Measurements from ENCODE around the gene CDH16.
"Not testable (repeated sequence)": the region's sequence is repeated elsewhere in the genome, so short reads cannot be mapped to it uniquely, and the experiment has no call there.

The CDH16 gene, protein sequence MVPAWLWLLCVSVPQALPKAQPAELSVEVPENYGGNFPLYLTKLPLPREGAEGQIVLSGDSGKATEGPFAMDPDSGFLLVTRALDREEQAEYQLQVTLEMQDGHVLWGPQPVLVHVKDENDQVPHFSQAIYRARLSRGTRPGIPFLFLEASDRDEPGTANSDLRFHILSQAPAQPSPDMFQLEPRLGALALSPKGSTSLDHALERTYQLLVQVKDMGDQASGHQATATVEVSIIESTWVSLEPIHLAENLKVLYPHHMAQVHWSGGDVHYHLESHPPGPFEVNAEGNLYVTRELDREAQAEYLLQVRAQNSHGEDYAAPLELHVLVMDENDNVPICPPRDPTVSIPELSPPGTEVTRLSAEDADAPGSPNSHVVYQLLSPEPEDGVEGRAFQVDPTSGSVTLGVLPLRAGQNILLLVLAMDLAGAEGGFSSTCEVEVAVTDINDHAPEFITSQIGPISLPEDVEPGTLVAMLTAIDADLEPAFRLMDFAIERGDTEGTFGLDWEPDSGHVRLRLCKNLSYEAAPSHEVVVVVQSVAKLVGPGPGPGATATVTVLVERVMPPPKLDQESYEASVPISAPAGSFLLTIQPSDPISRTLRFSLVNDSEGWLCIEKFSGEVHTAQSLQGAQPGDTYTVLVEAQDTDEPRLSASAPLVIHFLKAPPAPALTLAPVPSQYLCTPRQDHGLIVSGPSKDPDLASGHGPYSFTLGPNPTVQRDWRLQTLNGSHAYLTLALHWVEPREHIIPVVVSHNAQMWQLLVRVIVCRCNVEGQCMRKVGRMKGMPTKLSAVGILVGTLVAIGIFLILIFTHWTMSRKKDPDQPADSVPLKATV

DNA sequence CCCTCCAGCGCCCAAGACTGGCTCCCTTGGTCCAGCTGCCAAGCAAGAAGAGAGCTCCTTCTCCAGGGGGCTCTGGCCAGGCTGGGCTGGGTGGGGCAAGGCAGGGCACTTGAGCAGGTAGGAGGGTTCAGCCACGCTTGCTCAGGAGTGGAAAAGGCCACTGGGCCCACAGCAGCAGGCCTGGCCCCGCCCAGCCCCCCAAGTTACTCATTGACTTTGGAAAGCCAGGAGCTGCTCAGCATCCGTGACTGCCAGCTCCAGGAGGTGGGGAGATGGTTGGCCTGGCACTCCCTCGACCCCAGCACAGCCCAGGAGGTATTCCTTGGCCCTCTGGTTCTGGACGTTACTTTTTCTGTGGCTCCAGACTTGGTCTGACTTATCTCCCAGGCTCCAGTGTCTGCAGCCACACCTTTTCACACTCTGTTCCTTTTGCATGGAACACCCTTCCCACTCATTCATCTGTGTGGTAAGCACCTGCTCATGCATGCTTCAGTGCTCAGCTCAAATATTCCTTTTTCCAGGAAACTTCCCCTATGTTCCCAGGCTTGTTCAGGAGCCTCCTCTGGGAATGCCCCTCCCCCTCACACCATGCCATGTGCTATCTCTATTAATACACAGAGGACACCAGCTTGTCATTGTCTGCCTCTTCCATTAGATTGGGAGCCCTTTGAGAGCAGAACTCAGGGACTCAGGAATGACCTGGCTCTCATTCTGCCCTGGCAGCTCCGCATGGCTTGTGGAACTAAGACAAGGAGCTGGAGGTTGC, at the start of gene CDH16:
CDH16 (minus strand) TSS at position 83 of the 766 bp plus-strand sequence. CDS start 820 bp downstream, outside the sequence.
- DNase-seq: no peak

DNA sequence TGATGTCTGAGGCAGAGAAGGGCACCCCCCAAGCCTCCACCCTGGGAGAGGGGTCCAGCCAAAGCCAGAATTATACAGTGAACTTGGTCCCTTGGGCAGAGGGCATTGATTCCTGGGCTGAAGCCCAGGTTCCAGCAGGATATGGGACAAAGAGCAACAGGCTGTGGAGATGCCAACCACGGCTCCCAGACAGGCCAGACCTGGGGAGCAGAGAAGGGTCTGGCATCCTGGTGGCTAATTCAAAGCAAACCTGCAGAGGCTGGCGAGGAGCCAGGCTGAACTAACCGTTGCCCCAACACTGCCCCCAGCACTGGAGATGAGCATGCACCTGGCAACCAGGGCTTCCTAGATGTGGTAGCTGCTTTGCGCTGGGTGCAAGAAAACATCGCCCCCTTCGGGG, 45.4 kb upstream of the CDH16 start:
- no peak for DNase-seq

DNA sequence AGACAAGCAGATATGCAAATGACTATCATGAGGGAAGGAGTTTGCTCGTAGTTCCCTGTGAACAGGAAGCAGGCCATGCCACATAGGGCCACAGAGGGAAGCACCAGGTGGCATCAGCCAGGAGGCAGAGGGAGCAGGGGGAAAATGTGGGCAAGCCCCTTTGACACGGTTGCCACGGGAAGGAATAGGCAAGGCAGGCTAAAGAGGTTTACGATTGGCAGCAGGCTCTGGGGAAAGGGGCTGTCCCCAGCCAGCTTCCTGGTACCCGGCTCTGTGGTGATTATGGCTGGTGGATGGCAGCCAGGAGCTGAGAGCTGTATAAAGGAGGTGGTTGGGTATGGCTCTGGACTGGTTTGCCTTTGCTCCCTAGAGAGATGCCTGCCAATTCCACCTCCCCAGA, 43.2 kb upstream of the CDH16 start:
- peak; percentile 59 for DNase-seq

DNA sequence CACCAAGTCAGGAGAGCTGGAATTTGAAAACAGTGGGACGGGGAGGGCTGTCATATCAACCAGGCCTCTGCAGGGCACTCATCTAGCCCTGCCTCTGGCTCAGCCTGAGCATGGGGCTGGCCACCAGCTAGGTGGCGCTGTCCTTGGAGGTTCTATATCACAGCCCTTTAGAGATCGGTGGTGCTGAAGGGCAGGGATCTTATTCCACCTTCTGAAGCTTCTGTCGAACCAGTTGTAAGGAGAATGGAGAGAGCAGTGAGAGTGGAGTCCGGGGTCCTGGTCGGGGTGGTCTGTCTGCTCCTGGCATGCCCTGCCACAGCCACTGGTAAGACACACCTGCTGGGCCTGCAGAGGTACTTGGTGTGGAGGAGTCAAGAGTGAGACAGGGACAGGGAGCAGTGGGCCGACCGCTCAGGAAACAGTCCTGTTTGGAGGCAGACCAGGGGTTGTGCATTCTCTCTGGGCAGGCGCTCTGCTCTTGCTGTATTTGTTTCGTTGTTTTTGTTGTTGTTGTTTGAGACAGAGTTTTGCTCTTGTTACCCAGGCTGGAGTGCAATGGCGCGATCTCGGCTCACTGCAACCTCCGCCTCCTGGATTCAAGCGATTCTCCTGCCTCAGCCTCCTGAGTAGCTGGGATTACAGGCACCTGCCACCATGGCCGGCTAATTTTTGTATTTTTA, 42.5 kb upstream of the CDH16 start, which contains the start of gene CES3:
CES3 (plus strand) TSS at position 202 of the 680 bp plus-strand sequence; CDS start at position 244, 42 bp downstream.
- DNase-seq: peak; percentile 41

DNA sequence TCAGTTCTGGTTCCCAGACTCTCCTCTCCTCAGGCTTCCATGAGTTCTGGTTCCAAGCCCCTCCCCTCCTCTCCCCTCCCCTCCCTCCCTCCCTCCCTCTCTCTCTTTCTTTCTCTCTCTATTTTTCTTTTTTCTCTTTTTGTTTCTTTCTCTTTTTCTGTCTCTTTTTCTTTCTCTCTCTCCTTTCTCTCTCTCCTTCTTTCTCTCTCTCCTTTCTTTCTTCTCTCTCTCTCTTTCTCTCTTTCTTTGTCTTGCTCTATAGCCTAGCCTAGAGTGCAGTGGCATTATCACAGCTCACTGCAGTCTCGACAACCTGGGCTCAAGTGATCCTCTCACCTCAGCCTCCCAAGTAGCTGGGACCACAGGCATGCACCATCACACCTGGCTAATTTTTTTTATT, 41.6 kb upstream of the CDH16 start:
- DNase-seq: no peak

DNA sequence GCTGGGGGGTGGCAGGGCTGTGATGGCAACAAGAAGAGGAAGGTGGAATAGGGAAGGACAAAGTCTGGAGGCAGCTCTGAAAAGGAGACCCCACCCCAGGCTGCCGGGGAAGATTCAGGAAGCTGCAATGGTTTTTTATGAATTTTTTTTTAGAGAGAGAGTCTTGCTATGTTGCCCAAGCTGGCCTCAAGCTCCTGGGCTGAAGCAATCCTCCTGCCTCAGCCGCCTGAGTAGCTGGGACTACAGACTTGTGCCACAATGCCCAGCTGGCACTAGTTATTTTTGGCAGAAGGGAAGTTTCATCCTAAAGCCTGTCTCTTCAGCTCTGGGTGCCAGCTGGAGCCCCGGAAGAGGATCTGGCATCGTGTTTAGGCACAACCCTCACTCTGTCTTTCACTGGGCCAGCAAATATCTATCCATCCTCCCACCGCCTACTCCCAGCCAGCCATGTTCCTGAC, 41.0 kb upstream of the CDH16 start:
- no peak for DNase-seq

DNA sequence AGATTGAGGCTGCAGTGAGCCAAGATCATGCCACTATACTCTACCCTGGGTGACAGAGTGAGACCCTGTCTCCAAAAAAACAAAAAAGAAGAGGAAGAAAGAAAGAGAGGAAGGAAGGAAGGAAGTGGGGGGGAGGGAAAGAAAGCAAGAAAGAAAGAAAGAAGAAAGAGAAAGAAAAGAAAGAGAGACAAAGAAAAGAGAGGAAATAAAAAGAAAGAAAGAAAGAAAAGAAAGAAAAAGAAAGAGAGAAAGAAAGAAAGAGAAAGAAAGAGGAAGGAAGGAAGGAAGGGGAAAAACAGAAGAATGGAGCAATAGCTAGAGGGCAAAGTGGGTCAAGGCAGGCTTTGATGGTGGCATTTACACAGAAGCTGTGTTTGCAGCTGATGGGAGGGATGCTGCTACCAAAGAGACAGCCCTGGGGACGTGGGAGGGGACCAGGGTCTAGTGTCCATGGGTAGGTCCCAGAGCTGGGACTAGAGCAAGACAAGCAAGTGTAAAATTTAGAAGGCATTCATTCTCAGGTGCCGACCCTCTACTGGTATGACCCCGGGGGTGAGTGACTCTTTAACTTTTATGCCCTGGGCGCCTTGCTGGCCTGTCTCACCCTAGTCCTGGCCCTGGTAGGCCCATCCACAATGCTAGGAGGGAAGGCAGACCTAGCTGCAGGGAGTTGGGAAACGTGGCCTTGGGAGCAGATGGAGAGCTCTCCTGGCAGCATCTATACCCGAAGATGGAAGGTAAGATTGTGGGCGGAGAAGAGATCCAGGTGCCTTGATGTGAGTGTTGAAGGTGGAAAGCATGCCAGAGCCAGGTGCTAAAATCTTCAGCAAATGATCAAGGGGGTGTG, 40.4 kb upstream of the CDH16 start:
- no peak for DNase-seq

DNA sequence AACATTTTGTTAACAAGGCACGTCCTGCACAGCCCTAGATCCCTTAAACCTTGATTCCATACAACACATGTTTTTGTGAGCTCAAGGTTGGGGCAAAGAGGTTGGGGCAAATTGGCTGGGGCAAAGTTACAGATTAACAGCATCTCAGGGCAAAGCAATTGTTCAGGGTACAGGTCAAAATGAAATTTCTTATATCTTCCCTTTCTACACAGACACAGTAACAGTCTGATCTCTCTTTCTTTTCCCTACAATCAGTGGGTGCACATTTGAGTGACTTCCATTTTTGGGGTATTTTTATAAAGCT, 37.4 kb upstream of the CDH16 start:
- not testable (repeated sequence) for DNase-seq

DNA sequence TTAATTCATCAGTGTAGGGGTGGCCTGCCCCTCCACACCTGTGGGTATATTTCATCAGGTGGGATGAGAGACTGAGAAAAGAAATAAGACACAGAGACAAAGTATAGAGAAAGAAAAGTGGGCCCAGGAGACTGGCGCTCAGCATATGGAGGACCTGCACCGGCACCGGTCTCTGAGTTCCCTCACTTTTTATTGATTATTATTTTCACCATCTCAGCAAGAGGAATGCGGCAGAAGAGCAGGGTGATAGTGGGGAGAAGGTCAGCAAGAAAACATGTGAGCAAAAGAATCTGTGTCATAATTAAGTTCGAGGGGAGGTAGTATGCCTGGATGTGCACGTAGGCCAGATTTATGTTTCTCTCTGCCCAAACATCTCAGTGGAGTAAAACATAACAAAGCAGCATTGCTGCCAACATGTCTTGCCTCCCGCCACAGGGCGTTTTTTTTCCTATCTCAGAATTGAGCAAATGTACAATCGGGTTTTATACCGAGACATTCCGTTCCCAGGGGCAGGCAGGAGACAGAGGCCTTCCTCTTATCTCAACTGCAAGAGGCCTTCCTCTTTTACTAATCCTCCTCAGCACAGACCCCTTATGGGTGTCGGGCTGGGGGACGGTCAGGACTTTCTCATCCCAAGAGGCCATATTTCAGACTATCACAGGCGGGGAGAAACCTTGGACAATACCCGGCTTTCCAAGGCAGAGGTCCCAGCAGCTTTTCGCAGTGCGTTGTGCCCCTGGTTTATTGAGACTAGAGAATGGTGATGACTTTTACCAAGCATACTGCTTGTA, 36.9 kb upstream of the CDH16 start:
- DNase-seq: not testable (repeated sequence)

DNA sequence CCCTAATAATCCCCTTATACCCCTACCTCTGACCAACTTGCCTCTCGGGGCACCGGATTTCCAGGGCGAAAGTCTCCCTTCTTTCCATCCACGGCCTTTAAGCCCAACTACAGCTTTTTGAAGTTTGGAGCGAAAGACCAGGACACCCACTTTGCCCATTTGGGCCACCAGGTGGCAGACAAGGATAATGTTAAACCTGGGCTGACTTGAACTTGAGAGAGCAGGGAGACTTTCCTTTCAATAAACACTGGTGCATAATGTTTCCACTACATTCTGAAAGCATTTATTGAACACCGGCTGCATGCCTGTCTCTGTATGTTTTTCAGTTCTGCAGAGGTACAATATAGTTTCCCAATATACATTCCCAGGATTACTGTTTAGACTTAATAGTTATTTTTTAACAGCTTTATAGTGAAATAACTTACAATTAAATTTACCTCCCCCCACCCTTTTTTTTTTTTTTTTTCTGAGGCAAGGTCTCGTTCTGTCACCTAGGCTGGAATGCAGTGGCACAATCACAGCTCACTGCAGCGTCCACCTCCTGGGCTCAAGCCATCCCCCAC, 35.5 kb upstream of the CDH16 start:
- DNase-seq: peak; percentile 45

DNA sequence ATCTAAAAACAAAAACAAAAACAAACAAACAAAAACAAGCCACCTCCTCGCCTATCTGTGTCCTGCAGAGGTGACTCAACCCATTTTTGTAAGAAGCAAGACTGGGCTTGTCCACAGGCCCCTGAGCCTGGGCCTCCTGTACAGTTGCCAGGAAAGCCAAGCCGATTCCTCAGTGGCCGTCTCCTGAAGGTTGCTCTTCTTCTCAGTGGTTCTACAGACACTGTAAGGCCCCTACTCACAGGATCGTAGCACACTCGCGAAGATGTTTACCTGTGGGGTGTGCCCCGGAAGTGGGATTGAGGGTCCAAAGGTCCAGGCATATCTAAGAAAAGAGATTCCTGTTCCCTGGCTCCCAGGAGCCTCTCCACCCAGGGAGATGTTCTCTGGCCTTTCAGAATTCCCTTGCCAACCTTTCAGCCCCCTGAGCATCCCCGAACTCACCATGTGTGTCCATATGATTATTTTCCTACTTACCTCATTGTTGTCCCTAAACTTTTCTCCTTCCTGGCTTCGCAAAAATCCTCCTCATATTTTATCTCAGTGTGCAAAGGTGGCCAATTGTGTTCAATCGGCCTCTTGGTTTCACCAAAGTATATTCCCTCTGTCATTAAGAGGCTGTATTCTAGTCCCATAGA, 34.9 kb upstream of the CDH16 start:
- DNase-seq: no peak

DNA sequence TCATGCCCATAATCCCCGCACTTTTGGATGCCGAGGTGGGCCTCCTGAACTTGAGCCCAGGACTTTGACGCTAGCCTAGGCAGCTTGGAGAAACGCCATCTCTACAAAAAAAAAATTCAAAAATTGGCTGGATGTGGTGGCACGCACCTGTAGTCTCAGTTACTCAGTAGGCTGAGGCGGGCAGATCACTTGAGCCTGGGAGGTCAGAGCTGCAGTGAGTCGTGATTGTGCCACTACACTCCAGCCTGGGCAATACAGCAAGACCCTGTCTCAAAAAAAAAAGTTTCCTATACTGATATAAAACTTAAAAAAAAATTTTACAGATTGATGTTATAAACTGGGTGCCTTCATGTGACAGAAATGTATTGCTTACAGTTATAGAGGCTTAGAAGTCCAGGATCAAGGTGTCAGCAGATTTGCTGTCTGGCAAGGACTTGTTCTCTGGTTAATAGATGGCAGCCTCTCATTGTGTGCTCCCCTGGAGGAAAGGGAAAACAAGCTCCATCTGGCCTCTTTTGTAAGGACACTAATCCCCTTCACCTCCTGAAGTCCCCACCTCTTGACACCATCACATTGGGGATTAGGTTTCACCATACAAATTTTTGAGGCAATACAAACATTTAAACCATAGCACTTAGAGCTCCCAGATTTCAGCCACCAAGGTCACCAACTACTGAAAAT, 33.9 kb upstream of the CDH16 start:
- DNase-seq: no peak

DNA sequence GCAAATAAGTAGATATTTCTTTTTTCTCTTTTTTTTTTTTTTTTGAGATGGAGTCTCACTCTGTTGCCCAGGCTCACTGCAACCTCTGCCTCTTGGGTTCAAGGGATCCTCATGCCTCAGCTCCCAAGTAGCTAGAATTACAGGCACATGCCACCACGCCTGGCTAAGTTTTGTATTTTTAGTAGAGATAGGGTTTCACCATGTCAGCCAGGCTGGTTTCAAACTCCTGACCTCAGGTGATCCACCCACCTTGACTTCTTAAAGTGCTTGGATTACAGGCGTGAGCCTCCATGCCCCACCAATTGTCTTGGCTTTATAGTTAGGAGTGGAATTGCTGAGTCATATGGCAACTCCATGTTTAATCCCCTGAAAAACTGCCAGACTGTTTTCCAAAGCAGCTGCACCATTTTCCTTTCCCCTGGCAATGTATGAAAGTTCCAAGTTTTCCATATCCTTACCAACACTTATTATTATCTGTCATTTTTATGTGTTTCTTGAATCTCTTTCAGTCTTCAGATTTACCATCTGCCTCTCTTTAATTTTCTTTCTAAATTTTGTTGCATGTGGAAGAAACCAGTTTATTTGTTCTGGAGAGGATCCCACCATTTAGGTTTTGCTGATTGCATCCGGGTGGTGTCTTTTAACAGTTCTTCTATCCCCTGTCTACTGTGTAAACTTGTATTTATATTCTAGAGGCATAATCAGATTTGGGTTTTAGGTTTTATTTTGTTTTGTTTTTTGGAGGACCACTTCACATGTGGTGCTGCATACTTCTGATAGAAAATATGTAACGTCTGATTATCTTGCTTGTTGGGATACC, 32.5 kb upstream of the CDH16 start:
- DNase-seq: no peak

DNA sequence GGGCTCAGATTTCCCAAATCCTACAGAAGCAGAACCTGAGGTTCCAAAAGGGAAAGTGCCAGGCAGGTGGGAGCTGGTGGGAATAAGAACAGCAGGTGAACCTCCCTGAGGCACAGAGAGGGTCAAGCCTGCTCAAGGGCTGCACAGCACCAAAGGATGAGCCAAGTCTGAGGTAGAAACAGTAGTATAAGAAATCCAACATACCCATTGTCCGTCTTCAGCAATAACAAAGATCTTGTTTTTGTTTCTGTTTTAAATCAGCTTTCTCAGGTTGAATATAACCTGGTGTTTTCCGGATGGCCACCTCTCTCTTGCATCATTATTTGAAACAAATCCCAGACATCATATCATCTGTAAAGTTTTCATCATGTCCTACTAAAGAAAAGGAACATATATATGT, 31.8 kb upstream of the CDH16 start:
- no peak for DNase-seq

DNA sequence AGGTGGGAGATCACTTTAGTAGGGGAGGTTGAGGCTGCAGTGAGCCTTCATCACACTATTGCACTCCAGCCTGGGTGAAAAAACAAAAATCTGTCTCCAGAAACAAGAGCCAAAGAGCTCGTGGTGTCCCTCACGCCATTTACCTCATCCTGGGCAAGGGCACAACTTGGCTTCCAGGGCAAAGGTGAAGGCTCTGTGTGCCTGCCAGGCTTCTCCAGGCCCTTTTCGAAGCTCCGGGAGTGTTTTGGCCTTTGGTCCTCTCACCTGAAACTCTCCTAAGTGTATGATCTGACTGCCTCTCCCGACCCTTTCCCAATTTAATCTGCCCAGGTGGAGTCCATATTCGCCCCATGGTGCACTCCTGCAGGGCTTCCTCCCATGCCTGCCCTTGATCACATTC, 30.8 kb upstream of the CDH16 start:
- no peak for DNase-seq

DNA sequence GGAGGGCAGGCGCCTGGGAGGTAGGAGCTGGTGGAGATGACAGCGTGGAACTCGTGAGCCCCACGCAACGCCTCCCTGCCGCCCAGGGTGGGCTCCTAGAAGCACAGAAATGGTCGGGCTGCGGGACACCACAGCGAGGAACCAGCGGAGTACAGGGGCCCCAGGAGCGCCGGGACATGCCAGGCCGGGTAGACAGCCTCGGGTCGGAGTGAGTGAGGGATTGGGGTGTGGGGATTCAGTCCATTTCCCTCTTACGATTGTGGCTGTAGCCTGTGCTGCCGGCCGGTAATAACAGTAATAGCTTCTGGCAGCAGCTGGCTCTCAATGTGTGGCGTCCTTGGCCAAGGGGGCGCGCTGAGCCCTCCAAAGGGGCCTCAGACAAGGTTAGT, 30.1 kb upstream of the CDH16 start:
- no peak for DNase-seq

DNA sequence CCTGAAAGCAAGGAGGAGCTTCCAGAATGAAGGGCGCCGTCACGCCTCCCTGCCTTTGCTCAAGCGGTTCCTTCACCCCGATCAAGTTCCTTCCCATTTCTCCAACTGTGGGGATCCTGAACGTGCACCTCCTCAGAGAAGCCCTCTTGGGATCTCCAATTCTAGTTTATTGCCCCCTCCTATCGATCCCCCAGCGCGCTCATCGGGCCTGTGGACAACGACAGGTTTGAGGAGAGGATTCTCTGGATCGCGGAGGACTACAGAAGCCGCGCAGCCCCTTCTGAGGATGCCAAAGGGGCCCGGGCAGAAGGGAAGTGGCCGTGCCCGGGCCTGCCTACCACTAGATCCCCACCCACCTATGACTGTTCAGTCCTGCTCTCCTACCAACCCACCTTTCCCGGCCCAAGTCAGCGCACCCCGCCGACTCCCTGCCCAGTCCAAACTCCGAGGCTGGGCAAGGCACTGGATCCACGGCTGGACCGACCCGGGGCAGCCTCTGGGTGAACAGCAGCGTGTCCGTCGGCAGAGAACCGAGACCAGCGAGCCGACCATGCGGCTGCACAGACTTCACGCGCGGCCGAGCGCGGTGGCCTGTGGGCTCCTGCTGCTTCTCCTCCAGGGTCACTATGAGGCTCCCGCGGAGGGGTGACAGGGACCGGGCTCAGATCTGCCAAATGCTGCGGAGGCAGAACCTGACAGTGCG, 29.6 kb upstream of the CDH16 start:
- no peak for DNase-seq

All from NCI-H2107 (cell line).